Measurements from ENCODE around the gene PDCL2.

The PDCL2 gene

DNA sequence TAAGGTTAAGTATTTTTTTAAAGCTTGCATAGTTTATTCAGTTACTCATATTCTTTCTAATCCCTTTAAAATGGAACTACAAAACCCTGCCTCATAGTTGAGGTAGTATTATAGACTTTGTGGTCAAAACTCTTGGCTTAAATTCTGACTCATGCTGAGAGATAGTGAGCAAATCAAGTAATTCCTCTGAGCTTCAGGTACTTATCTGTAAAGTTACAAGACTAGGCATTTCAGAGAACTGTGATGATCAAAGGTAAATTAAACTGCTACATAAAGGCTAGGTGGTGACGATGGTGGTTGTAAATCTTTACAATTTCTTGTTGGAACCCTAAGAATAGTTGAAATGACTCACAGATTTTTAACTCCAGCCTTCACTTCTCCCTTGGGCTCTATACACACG, 42.2 kb downstream of the PDCL2 start:
- Histone ChIP-seq H3K27me3 (ENCODE audit: control insufficient read depth in 1 of 2, insufficient read depth in 2 of 2, low read length in 2 of 2) (no peaks in the 10 kb centered on the region), H3K9me3 (ENCODE audit: low read length) (no peaks in the 10 kb centered on the region), H3K4me1 (ENCODE audit: insufficient read depth, low read length) (peaks cover 8% of the 10 kb centered on the region), H3K36me3 (ENCODE audit: insufficient read depth, low read length) (no peaks in the 10 kb centered on the region), H3K27ac (ENCODE audit: low read depth, low read length) (no peak overlapping the region), H3K4me3 (ENCODE audit: low read depth in 1 of 2, low read length in 2 of 2) (no peak overlapping the region), H3K9ac (ENCODE audit: low read length) (no peak overlapping the region)

DNA sequence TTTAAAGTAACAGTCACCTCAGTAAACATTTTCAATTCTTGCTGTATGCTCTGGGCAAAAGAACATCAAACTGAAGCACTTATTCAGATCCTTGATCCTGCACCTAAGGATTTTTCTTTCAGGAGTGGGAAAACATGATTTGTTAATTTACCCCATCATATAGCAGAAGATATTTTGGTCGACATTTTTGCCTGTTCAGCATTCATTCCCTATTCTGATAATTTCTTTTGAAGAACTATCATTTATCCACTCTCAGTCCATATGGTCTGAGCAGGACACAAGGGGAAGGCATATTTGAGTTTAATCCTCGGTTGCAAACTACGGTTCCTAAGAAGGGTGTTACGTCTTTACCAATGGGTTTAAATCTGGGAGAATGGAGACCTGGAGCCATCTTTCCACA, 44.1 kb downstream of the PDCL2 start:
- Histone ChIP-seq H3K9me3 (ENCODE audit: low read length) (no peaks in the 10 kb centered on the region), H3K4me3 (ENCODE audit: low read depth in 1 of 2, low read length in 2 of 2) (peak overlapping the region in 1 of 2 donors; percentile 96), H3K36me3 (ENCODE audit: insufficient read depth, low read length) (no peaks in the 10 kb centered on the region), H3K27ac (ENCODE audit: low read depth, low read length) (peak overlapping the region; percentile 99), H3K4me1 (ENCODE audit: insufficient read depth, low read length) (peaks cover 19% of the 10 kb centered on the region), H3K27me3 (ENCODE audit: control insufficient read depth in 1 of 2, insufficient read depth in 2 of 2, low read length in 2 of 2) (no peaks in the 10 kb centered on the region), H3K9ac (ENCODE audit: low read length) (peak overlapping the region; percentile 77)

DNA sequence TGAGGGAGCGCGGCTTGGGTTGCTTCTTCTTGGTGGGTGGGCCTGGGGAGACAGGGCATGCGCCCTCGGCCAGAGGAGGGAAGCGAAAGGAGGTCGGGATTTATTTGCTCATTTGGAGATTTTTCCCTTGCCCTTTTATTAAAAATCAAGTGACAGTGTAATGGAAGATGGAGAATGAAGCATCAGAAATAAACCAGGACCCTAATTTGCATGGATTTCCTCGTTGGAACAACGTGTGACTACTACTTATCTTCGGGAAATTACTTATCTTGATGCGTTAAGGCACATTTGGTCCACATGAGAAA, 44.6 kb downstream of the PDCL2 start:
- Histone ChIP-seq H3K36me3 (ENCODE audit: insufficient read depth, low read length) (no peaks in the 10 kb centered on the region), H3K4me1 (ENCODE audit: insufficient read depth, low read length) (peaks cover 19% of the 10 kb centered on the region), H3K9ac (ENCODE audit: low read length) (peak overlapping the region; percentile 77), H3K9me3 (ENCODE audit: low read length) (no peaks in the 10 kb centered on the region), H3K27ac (ENCODE audit: low read depth, low read length) (peak overlapping the region; percentile 99), H3K4me3 (ENCODE audit: low read depth in 1 of 2, low read length in 2 of 2) (peak overlapping the region; percentile 39 to 96), H3K27me3 (ENCODE audit: control insufficient read depth in 1 of 2, insufficient read depth in 2 of 2, low read length in 2 of 2) (no peaks in the 10 kb centered on the region)

DNA sequence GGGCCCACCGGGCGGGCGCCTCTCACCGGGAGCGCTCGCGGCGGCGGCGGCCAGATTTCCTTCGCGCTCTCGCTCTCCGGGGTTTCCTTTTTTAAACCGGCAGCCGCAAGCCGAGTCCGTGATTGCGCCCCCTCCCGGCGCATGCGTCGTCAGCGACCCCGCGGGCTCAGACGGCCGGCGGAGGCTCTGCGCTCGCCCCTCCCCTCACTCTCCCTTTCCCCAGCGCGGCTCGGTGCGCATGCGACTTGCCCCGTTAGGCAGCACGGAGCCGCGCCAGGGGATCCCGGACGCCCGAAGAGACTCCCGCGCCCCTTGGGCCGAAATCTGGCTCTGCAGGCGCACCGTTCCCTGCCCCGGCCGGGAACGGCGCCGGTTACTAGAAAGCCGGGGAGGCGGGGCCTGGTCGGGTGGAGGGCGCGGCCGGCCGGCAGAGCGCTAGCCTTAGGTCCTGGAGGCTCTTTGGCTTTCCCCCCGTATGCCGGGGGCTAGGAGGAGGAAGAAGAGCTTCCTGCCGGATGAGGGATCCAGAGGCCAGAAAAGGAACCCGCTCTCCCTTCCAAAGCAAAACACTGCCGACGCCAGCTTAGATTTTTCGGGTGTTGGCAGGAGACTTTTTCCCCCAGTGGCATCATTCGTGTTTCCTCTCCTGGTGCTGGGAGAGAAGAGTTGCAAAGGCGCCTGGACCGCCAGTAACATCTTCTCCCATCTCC, 45.1 kb downstream of the PDCL2 start, which contains the start of gene CLOCK:
Gene CLOCK (minus strand): TSS at position 154 of the 710 bp plus-strand sequence. CDS start 64,124 bp downstream, outside the sequence.
- peak within 1 kb of the TSS; percentile 77 for H3K9ac ChIP-seq (ENCODE audit: low read length)
- peak within 1 kb of the TSS; percentile 87 to 96 for H3K4me3 ChIP-seq (ENCODE audit: low read depth in 1 of 2, low read length in 2 of 2)
- peak within 1 kb of the TSS; percentile 99 for H3K27ac ChIP-seq (ENCODE audit: low read depth, low read length)
- H3K4me1 ChIP-seq (ENCODE audit: insufficient read depth, low read length), result peaks cover 19% of the 10 kb centered on the region
- H3K9me3 ChIP-seq (ENCODE audit: low read length), result no peaks in the 10 kb centered on the region
- H3K27me3 ChIP-seq (ENCODE audit: control insufficient read depth in 1 of 2, insufficient read depth in 2 of 2, low read length in 2 of 2), result no peaks in the 10 kb centered on the region
- no peaks in the 10 kb centered on the region for H3K36me3 ChIP-seq (ENCODE audit: insufficient read depth, low read length)

DNA sequence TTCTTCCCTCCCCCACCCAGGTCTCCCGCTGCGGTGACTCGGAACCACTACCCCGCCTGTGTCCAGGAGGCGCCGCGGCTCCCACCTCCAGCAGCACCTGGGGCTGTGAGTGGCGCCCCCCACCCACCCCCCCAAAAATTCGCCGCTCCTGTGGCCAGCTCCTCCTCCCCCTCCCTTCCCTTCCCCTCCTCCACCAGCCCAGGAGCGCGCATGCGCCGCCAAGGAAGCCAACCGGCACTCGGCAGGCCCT, 45.6 kb downstream of the PDCL2 start:
- no peaks in the 10 kb centered on the region for H3K9me3 ChIP-seq (ENCODE audit: low read length)
- H3K4me3 ChIP-seq (ENCODE audit: low read depth in 1 of 2, low read length in 2 of 2), result peak overlapping the region; percentile 87 to 96
- H3K4me1 ChIP-seq (ENCODE audit: insufficient read depth, low read length), result peaks cover 19% of the 10 kb centered on the region
- H3K9ac ChIP-seq (ENCODE audit: low read length), result no peak overlapping the region
- H3K36me3 ChIP-seq (ENCODE audit: insufficient read depth, low read length), result no peaks in the 10 kb centered on the region
- peak overlapping the region; percentile 99 for H3K27ac ChIP-seq (ENCODE audit: low read depth, low read length)
- H3K27me3 ChIP-seq (ENCODE audit: control insufficient read depth in 1 of 2, insufficient read depth in 2 of 2, low read length in 2 of 2), result no peaks in the 10 kb centered on the region

DNA sequence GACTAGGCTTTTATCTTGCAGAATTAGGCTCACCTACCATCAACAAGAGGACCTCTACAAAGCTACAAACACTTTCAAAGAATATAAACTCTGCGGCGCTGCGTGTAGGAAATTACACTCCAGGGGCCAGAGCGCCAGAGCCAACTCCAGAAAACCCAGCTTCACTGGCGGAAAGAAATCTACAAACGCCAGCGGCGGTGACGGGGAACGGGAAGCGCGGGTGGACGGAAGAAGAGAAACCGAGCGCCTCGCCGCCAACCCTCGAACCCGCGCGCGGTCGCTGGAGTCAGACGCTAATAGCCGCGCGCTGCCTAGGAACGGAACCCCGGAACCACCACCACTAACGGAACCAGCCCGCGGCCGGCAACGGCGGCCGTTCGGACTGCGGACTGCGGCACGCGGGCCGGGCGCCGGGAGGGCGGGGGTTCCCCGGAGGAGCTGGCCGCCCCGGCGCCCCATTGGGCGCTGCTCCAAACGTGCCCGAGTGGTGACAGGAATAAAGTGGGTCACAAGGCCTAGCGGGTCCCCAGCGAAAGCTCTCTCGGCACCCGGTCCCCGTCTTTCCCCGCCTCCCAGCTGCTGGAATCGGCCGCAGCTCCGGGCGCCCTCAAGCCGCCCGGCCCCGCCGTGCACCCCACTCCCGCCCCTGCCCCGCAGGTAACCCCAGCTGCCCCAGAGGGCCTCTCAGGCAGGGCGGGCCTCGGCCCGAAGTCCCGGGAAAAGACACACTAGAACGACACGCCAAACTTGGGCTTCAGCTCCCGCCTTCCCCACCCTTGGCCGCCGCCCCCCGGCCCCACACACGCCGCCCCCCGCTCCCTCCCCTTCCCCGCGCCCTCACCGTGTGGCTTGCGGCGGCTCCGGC, 46.2 kb downstream of the PDCL2 start:
- no peaks in the 10 kb centered on the region for H3K27me3 ChIP-seq (ENCODE audit: control insufficient read depth in 1 of 2, insufficient read depth in 2 of 2, low read length in 2 of 2)
- H3K36me3 ChIP-seq (ENCODE audit: insufficient read depth, low read length), result no peaks in the 10 kb centered on the region
- peaks cover 19% of the 10 kb centered on the region for H3K4me1 ChIP-seq (ENCODE audit: insufficient read depth, low read length)
- peak overlapping the region; percentile 58 for H3K9ac ChIP-seq (ENCODE audit: low read length)
- peak overlapping the region; percentile 59 to 87 for H3K4me3 ChIP-seq (ENCODE audit: low read depth in 1 of 2, low read length in 2 of 2)
- no peaks in the 10 kb centered on the region for H3K9me3 ChIP-seq (ENCODE audit: low read length)
- H3K27ac ChIP-seq (ENCODE audit: low read depth, low read length), result peak overlapping the region; percentile 99

DNA sequence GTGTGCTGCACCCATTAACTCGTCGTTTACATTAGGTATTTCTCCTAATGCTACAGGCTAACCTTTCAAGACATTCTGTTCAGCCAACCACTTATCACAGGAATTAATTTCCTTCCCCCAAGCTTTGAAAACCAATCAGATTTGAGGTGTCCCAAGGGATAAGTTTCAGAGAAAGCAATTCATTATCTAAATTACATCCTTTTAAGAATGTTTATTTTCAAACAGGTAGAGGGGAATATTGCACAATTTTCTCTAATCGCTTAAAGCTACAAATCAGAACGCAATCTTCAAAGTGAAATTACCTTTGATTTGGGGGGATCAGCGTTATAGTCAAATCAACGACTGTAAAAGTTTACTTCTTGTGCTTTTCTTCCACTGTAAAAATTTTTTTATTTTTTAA, 46.9 kb downstream of the PDCL2 start:
- Histone ChIP-seq H3K36me3 (ENCODE audit: insufficient read depth, low read length) (no peaks in the 10 kb centered on the region), H3K27me3 (ENCODE audit: control insufficient read depth in 1 of 2, insufficient read depth in 2 of 2, low read length in 2 of 2) (no peaks in the 10 kb centered on the region), H3K4me1 (ENCODE audit: insufficient read depth, low read length) (peaks cover 19% of the 10 kb centered on the region), H3K27ac (ENCODE audit: low read depth, low read length) (peak overlapping the region; percentile 99), H3K9ac (ENCODE audit: low read length) (peak overlapping the region; percentile 58), H3K9me3 (ENCODE audit: low read length) (no peaks in the 10 kb centered on the region), H3K4me3 (ENCODE audit: low read depth in 1 of 2, low read length in 2 of 2) (peak overlapping the region; percentile 59 to 87)

DNA sequence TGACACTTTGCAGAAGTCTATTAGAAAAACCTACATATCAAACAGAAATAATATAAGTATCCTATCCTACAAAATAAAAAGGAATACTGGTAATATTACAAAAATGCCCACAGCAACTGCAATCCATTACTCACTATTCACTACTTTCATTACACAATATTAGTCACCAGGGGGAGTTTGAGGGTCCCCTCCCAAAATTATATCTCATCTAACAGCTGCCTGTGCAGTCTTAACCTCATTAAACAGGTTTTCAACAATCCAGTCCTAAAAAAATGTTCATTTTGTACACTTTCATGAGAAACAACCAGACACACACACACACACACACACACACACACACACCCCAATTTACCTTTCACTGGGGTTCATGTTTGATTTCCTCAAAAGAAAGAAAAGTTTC, 48.2 kb downstream of the PDCL2 start:
- no peak overlapping the region for H3K4me3 ChIP-seq (ENCODE audit: low read depth in 1 of 2, low read length in 2 of 2)
- no peak overlapping the region for H3K9ac ChIP-seq (ENCODE audit: low read length)
- H3K9me3 ChIP-seq (ENCODE audit: low read length), result no peaks in the 10 kb centered on the region
- H3K4me1 ChIP-seq (ENCODE audit: insufficient read depth, low read length), result peaks cover 19% of the 10 kb centered on the region
- H3K27ac ChIP-seq (ENCODE audit: low read depth, low read length), result no peak overlapping the region
- no peaks in the 10 kb centered on the region for H3K27me3 ChIP-seq (ENCODE audit: control insufficient read depth in 1 of 2, insufficient read depth in 2 of 2, low read length in 2 of 2)
- no peaks in the 10 kb centered on the region for H3K36me3 ChIP-seq (ENCODE audit: insufficient read depth, low read length)

DNA sequence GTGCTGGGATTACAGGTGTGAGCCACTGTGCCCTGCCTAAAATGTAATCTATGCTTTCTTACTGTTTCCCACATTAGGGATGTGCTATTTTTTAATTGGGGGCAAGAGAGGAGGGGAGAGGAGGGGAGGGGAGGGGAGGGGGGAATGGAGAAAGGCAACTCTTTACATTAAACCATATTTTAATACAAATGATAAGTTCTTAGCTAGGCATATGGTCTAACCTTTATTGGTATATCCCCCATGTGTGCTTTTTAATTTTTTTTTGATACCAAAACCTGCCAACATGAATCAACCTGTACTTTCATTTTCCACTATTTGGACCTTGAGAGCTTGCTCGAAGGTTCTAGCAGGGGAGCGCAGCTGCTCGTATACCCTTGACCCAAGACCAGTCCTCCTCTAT, 51.8 kb downstream of the PDCL2 start:
- Histone ChIP-seq H3K27me3 (ENCODE audit: control insufficient read depth in 1 of 2, insufficient read depth in 2 of 2, low read length in 2 of 2) (no peaks in the 10 kb centered on the region), H3K9ac (ENCODE audit: low read length) (no peak overlapping the region), H3K36me3 (ENCODE audit: insufficient read depth, low read length) (no peaks in the 10 kb centered on the region), H3K9me3 (ENCODE audit: low read length) (no peaks in the 10 kb centered on the region), H3K4me1 (ENCODE audit: insufficient read depth, low read length) (peaks cover 11% of the 10 kb centered on the region), H3K4me3 (ENCODE audit: low read depth in 1 of 2, low read length in 2 of 2) (no peak overlapping the region), H3K27ac (ENCODE audit: low read depth, low read length) (no peak overlapping the region)

DNA sequence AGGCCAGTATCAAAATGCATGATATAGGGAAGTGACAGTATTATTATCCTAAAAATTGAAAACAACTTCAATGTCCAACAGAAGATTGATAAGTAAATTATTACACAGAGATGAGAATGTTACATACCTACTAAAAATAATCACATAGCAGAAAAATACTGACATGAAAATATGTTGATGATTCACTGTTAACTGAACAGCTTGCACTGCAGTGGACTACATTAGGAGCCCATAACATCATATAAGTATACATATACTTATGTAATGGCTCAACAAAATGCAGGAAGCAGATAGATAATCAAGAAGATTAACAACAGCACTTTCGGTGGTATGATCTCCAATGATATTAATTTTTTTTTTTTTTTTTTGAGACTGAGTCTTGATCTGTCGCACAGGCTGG, 52.4 kb downstream of the PDCL2 start:
- Histone ChIP-seq H3K36me3 (ENCODE audit: insufficient read depth, low read length) (no peaks in the 10 kb centered on the region), H3K4me3 (ENCODE audit: low read depth in 1 of 2, low read length in 2 of 2) (no peak overlapping the region), H3K4me1 (ENCODE audit: insufficient read depth, low read length) (peaks cover 10% of the 10 kb centered on the region), H3K27ac (ENCODE audit: low read depth, low read length) (no peak overlapping the region), H3K27me3 (ENCODE audit: control insufficient read depth in 1 of 2, insufficient read depth in 2 of 2, low read length in 2 of 2) (no peaks in the 10 kb centered on the region), H3K9ac (ENCODE audit: low read length) (no peak overlapping the region), H3K9me3 (ENCODE audit: low read length) (no peaks in the 10 kb centered on the region)

DNA sequence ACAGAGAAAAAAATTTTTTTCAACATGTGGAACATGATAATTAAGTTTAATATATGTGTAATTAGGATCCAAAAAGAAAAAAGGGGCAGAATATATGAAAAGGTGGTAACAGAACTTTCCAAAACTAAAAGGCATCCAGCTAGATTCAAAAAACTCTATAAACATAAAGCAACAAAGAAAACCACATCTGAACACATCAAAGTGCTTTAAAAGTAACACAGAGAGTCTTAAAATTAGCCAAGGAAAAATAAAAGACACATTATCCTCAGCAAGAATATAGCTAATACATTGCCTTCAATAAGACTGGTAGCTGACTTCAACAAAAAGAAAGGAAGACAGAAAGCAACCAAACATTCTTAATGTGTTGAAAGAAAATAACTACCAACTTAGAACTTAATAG, 53.5 kb downstream of the PDCL2 start:
- Histone ChIP-seq H3K4me3 (ENCODE audit: low read depth in 1 of 2, low read length in 2 of 2) (no peak overlapping the region), H3K27me3 (ENCODE audit: control insufficient read depth in 1 of 2, insufficient read depth in 2 of 2, low read length in 2 of 2) (no peaks in the 10 kb centered on the region), H3K9me3 (ENCODE audit: low read length) (no peaks in the 10 kb centered on the region), H3K9ac (ENCODE audit: low read length) (no peak overlapping the region), H3K36me3 (ENCODE audit: insufficient read depth, low read length) (no peaks in the 10 kb centered on the region), H3K27ac (ENCODE audit: low read depth, low read length) (no peak overlapping the region), H3K4me1 (ENCODE audit: insufficient read depth, low read length) (no peaks in the 10 kb centered on the region)

DNA sequence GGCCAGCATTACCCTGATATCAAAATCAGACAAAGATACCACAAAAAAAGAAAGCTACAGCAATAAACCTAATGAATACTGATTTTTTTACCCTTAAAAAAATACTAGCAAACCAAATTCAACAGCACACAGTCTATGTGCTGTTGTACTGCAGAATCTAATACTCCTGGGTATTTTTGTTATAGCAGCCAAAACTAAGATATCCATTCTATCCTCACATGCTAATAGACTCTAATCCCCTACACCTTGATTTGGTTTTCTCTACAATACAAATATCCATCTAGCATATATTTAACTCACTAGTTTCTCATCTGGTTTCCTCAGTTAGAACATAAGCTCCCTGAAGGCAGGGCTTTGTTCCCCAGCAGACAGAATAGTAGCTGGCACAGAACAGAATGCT, 57.7 kb downstream of the PDCL2 start:
- no peaks in the 10 kb centered on the region for H3K27me3 ChIP-seq (ENCODE audit: control insufficient read depth in 1 of 2, insufficient read depth in 2 of 2, low read length in 2 of 2)
- no peaks in the 10 kb centered on the region for H3K9me3 ChIP-seq (ENCODE audit: low read length)
- H3K9ac ChIP-seq (ENCODE audit: low read length), result no peak overlapping the region
- no peaks in the 10 kb centered on the region for H3K36me3 ChIP-seq (ENCODE audit: insufficient read depth, low read length)
- no peak overlapping the region for H3K4me3 ChIP-seq (ENCODE audit: low read depth in 1 of 2, low read length in 2 of 2)
- no peaks in the 10 kb centered on the region for H3K4me1 ChIP-seq (ENCODE audit: insufficient read depth, low read length)
- H3K27ac ChIP-seq (ENCODE audit: low read depth, low read length), result no peak overlapping the region
